Suprapubic skin (tissue), 3 donors: ENCODE data around the gene RBMS3.

ENCODE experiments used
- POLR2A ChIP-seq, 2 donors: fragments of 450-650 bp; IDR thresholded peaks; one replicate each; pipeline ENCODE4 v1.6.1; 2017; ENCODE audit warnings: antibody characterized with exemption in 2 of 2, mild to moderate bottlenecking in 2 of 2, moderate library complexity in 2 of 2
- TF ChIP-seq, protein P1 (sequence below), 2 donors: fragments of 200-600 bp in 1 of 2; fragments of 450-650 bp in 1 of 2; sonication (generic) in 1 of 2; IDR thresholded peaks; one replicate each; pipeline ENCODE4 v1.5.1; 2016 to 2019; ENCODE audit warnings: antibody characterized with exemption in 2 of 2, mild to moderate bottlenecking in 1 of 2, moderate library complexity in 1 of 2

DNA sequence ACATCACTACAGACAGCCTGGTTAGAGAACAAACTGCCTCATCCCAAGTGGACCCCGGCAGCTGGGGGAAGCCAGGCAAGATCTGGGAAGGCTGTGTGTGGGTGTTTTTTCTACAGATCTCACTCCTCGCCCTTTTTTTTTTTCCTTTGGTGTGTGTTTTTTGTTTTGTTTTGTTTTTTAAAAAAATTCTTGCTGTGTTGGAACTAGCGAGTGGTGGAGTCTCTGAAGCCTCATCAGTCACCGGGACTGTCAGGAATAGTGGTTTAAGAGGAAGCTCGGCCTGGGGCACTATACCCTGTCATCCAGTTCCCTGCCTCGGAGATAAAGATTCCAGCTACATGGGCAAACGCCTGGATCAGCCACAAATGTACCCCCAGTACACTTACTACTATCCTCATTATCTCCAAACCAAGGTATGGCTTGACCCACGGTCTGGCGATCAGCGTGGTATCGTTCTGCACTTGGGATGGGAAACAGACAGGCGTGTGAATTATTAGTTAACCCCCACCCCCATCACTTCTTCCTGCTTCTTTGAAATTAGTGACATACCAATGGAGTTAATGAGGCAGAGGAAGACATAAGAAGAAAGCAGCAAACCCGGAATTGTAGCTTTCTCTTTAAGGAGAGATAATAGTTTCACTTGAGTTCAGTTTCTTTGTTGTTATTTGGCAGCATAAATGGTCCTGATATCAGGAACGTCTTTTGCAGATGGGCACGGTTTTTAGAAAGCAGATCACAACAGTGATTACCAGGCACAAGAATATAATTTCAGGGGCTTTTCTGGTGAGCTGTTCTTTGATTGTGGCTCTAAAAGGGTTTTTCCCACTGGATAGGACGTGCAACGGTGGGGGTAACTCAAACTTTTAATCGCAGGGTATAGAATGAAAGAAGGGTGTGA lies 722 bp downstream of the RBMS3 start:
- no peak for TF ChIP-seq POLR2A (IDR thresholded peaks at IDR 0.05)
- TF ChIP-seq, protein P1, sequence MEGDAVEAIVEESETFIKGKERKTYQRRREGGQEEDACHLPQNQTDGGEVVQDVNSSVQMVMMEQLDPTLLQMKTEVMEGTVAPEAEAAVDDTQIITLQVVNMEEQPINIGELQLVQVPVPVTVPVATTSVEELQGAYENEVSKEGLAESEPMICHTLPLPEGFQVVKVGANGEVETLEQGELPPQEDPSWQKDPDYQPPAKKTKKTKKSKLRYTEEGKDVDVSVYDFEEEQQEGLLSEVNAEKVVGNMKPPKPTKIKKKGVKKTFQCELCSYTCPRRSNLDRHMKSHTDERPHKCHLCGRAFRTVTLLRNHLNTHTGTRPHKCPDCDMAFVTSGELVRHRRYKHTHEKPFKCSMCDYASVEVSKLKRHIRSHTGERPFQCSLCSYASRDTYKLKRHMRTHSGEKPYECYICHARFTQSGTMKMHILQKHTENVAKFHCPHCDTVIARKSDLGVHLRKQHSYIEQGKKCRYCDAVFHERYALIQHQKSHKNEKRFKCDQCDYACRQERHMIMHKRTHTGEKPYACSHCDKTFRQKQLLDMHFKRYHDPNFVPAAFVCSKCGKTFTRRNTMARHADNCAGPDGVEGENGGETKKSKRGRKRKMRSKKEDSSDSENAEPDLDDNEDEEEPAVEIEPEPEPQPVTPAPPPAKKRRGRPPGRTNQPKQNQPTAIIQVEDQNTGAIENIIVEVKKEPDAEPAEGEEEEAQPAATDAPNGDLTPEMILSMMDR (IDR thresholded peaks at IDR 0.05): no peak
